ENCODE results near the gene NHLH2. TPM values are rescaled to one million over a fixed set of nuclear protein-coding genes. Genes with fewer than 3 reads are reported as not detected.

Gene NHLH2
- polyA plus RNA-seq, 1 experiment = not detected

GRCh38 chr1:115796897-115797296 lies 44.0 kb downstream of the NHLH2 start:
- CTCF ChIA-PET = interaction anchor here (0.6 kb wide), 1 partner anchor 188 kb away, joined by 9 read pairs; no protein-coding TSS in a partner anchor
- no peak for DNase-seq (ENCODE audit: low read depth, low spot score)

DNA sequence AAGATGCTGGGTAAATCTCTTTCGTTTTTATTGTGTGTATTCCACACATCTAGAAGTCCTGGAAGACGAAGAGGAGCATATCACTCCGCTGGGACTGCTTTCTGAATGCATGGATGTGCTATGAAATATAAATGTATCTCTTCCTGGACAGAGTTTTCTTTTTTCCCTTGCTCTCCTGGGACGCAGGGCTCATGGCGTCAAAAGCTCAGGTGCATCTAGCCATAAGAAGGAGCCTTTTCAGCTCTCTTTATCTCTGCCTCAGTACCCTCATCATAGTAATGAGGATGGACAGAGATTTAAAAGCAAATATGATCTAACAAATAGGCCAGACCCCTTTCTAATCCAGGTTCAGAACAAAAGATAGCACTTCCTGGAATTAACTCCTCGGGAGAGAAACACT lies 44.9 kb downstream of the NHLH2 start:
- DNase-seq (ENCODE audit: low read depth, low spot score) = no peak
- ChIA-PET CTCF (interaction anchor here (0.5 kb wide), 1 partner anchor 21 kb away, joined by 5 read pairs; no protein-coding TSS in a partner anchor), POLR2A (no interaction called here)
- H3K9me3 ChIP-seq (ENCODE audit: control insufficient read depth, insufficient read depth, low read length) = no peaks in the 10 kb centered on the region
- H3K27me3 ChIP-seq (ENCODE audit: control insufficient read depth, insufficient read depth, low read length) = no peaks in the 10 kb centered on the region
- H3K4me3 ChIP-seq (ENCODE audit: low read depth, low read length) = no peak overlapping the region
- no peak overlapping the region for H3K27ac ChIP-seq (ENCODE audit: low read depth, low read length)
- TF ChIP-seq, protein P1, sequence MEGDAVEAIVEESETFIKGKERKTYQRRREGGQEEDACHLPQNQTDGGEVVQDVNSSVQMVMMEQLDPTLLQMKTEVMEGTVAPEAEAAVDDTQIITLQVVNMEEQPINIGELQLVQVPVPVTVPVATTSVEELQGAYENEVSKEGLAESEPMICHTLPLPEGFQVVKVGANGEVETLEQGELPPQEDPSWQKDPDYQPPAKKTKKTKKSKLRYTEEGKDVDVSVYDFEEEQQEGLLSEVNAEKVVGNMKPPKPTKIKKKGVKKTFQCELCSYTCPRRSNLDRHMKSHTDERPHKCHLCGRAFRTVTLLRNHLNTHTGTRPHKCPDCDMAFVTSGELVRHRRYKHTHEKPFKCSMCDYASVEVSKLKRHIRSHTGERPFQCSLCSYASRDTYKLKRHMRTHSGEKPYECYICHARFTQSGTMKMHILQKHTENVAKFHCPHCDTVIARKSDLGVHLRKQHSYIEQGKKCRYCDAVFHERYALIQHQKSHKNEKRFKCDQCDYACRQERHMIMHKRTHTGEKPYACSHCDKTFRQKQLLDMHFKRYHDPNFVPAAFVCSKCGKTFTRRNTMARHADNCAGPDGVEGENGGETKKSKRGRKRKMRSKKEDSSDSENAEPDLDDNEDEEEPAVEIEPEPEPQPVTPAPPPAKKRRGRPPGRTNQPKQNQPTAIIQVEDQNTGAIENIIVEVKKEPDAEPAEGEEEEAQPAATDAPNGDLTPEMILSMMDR (IDR thresholded peaks at IDR 0.05; ENCODE audit: low read depth, low read length) = no peak

More at GRCh38 chr1:115796897-115797296, 44.0 kb downstream of the NHLH2 start:
- POLR2A ChIA-PET = no interaction called here
- Histone ChIP-seq H3K27ac (ENCODE audit: low read depth, low read length) (no peak overlapping the region), H3K27me3 (ENCODE audit: control insufficient read depth, insufficient read depth, low read length) (no peaks in the 10 kb centered on the region), H3K4me3 (ENCODE audit: low read depth, low read length) (no peak overlapping the region), H3K9me3 (ENCODE audit: control insufficient read depth, insufficient read depth, low read length) (no peaks in the 10 kb centered on the region)
- TF ChIP-seq, protein P1 (IDR thresholded peaks at IDR 0.05; ENCODE audit: low read depth, low read length) = no peak

GRCh38 chr1:115794976-115795639 lies 45.8 kb downstream of the NHLH2 start:
- H3K27me3 ChIP-seq (ENCODE audit: control insufficient read depth, insufficient read depth, low read length) = no peaks in the 10 kb centered on the region
- ChIA-PET CTCF (no interaction called here), POLR2A (no interaction called here)
- no peak for DNase-seq (ENCODE audit: low read depth, low spot score)
- H3K4me3 ChIP-seq (ENCODE audit: low read depth, low read length) = no peak overlapping the region
- H3K9me3 ChIP-seq (ENCODE audit: control insufficient read depth, insufficient read depth, low read length) = no peaks in the 10 kb centered on the region
- no peak overlapping the region for H3K27ac ChIP-seq (ENCODE audit: low read depth, low read length)
- TF ChIP-seq, protein P1 (IDR thresholded peaks at IDR 0.05; ENCODE audit: low read depth, low read length) = no peak

DNA sequence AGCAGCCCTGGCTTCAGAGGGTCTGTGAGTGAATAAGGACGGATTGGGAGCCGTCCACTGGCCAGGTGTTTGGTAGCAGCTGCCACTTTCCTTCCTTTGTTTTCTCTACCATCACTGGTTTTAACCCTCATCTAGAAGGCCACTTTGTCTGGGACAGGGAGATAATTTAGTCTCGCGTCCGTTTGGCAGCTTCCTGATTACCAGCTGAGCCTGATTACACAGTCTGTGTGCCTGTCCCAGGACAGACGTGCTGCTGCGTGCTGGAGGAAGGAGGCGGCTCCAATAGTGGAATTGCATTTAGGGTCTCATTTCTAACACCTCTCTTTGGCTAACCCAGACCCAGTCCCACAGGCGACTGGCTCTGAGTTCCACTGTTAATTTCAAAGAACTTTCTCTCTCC lies 47.8 kb downstream of the NHLH2 start:
- no peak overlapping the region for H3K4me3 ChIP-seq (ENCODE audit: low read depth, low read length)
- no peak overlapping the region for H3K27ac ChIP-seq (ENCODE audit: low read depth, low read length)
- TF ChIP-seq, protein P1 (IDR thresholded peaks at IDR 0.05; ENCODE audit: low read depth, low read length) = no peak
- H3K27me3 ChIP-seq (ENCODE audit: control insufficient read depth, insufficient read depth, low read length) = no peaks in the 10 kb centered on the region
- ChIA-PET POLR2A (no interaction called here), CTCF (no interaction called here)
- H3K9me3 ChIP-seq (ENCODE audit: control insufficient read depth, insufficient read depth, low read length) = no peaks in the 10 kb centered on the region
- no peak for DNase-seq (ENCODE audit: low read depth, low spot score)

GRCh38 chr1:115791816-115792215 lies 49.1 kb downstream of the NHLH2 start:
- Histone ChIP-seq H3K9me3 (ENCODE audit: control insufficient read depth, insufficient read depth, low read length) (no peaks in the 10 kb centered on the region), H3K27me3 (ENCODE audit: control insufficient read depth, insufficient read depth, low read length) (no peaks in the 10 kb centered on the region), H3K27ac (ENCODE audit: low read depth, low read length) (no peak overlapping the region), H3K4me3 (ENCODE audit: low read depth, low read length) (no peak overlapping the region)
- POLR2A ChIA-PET = no interaction called here
- DNase-seq (ENCODE audit: low read depth, low spot score) = no peak
- TF ChIP-seq, protein P1 (IDR thresholded peaks at IDR 0.05; ENCODE audit: low read depth, low read length) = no peak
- CTCF ChIA-PET = interaction anchor here (0.6 kb wide), 1 partner anchor 85 kb away, joined by 3 read pairs; no protein-coding TSS in a partner anchor
